Stomach (tissue), 4 donors: ENCODE measurements around the gene THEM4.

Source experiments
- EP300 ChIP-seq: sonication (generic); formaldehyde crosslinking; IDR thresholded peaks from one replicate; pipeline ENCODE4 v1.6.1; 2017; ENCODE audit warnings: antibody characterized with exemption
- POLR2A ChIP-seq, 4 donors: fragments of 450-650 bp; IDR thresholded peaks; one replicate each; pipeline ENCODE4 v1.6.1; 2016; ENCODE audit warnings: antibody characterized with exemption in 4 of 4, control low read depth in 2 of 4, mild to moderate bottlenecking in 1 of 4, moderate library complexity in 1 of 4
- TF ChIP-seq, protein P1 (sequence below), 7 experiments: fragments of 450-650 bp in 4 of 7; fragments of 200-600 bp in 3 of 7; sonication (generic) in 3 of 7; IDR thresholded peaks; one replicate each; pipeline ENCODE4 v1.5.1; 2016 to 2019; ENCODE audit warnings: antibody characterized with exemption in 7 of 7, control low read depth in 2 of 7, mild to moderate bottlenecking in 1 of 7

- TF ChIP-seq EP300 (no peak), POLR2A (IDR thresholded peaks at IDR 0.05) (peak in 2 of 4 donors; percentile 65 to 67)
- TF ChIP-seq, protein P1, sequence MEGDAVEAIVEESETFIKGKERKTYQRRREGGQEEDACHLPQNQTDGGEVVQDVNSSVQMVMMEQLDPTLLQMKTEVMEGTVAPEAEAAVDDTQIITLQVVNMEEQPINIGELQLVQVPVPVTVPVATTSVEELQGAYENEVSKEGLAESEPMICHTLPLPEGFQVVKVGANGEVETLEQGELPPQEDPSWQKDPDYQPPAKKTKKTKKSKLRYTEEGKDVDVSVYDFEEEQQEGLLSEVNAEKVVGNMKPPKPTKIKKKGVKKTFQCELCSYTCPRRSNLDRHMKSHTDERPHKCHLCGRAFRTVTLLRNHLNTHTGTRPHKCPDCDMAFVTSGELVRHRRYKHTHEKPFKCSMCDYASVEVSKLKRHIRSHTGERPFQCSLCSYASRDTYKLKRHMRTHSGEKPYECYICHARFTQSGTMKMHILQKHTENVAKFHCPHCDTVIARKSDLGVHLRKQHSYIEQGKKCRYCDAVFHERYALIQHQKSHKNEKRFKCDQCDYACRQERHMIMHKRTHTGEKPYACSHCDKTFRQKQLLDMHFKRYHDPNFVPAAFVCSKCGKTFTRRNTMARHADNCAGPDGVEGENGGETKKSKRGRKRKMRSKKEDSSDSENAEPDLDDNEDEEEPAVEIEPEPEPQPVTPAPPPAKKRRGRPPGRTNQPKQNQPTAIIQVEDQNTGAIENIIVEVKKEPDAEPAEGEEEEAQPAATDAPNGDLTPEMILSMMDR (IDR thresholded peaks at IDR 0.05): peak in 1 of 7 experiments; percentile 14
Measured at GRCh38 chr1:151831605-151832004, 77.7 kb downstream of the THEM4 start, which contains the start of gene RORC.
